ENCODE results near the gene USP34.

USP34 gene

GRCh38 chr2:61182059-61182383 lies 288.9 kb downstream of the USP34 start:
- no peak for TF ChIP-seq ZNF274 (IDR thresholded peaks at IDR 0.05; ENCODE audit: low read depth, low read length)
- no peak for TF ChIP-seq SUZ12 (IDR thresholded peaks at IDR 0.05; ENCODE audit: extremely low read depth, insufficient read depth, insufficient read length)
- no peak for TF ChIP-seq YY1 (IDR thresholded peaks at IDR 0.05; ENCODE audit: insufficient read depth, insufficient read length)
- Histone ChIP-seq H3K4me1 (ENCODE audit: insufficient read depth, insufficient read length) (peaks cover 2% of the 10 kb centered on the region), H3K27me3 (ENCODE audit: insufficient read depth, insufficient read length) (no peaks in the 10 kb centered on the region), H3K36me3 (ENCODE audit: insufficient read depth, insufficient read length, low read length) (peaks cover 74% of the 10 kb centered on the region), H3K9ac (ENCODE audit: insufficient read length, low read depth) (no peak overlapping the region), H3K4me3 (ENCODE audit: insufficient read length, low read depth) (no peak overlapping the region), H3K9me3 (ENCODE audit: insufficient read depth, low read length) (no peaks in the 10 kb centered on the region)
- no peak for DNase-seq (ENCODE audit: low read depth, low spot score)

GRCh38 chr2:61181382-61182058 lies 289.4 kb downstream of the USP34 start:
- H3K4me1 ChIP-seq (ENCODE audit: insufficient read depth, insufficient read length), result peaks cover 2% of the 10 kb centered on the region
- TF ChIP-seq ZNF274 (IDR thresholded peaks at IDR 0.05; ENCODE audit: low read depth, low read length), result no peak
- no peak for TF ChIP-seq YY1 (IDR thresholded peaks at IDR 0.05; ENCODE audit: insufficient read depth, insufficient read length)
- no peak for TF ChIP-seq SUZ12 (IDR thresholded peaks at IDR 0.05; ENCODE audit: extremely low read depth, insufficient read depth, insufficient read length)
- no peaks in the 10 kb centered on the region for H3K9me3 ChIP-seq (ENCODE audit: insufficient read depth, low read length)
- no peak overlapping the region for H3K9ac ChIP-seq (ENCODE audit: insufficient read length, low read depth)
- H3K4me3 ChIP-seq (ENCODE audit: insufficient read length, low read depth), result no peak overlapping the region
- H3K27me3 ChIP-seq (ENCODE audit: insufficient read depth, insufficient read length), result no peaks in the 10 kb centered on the region
- DNase-seq (ENCODE audit: low read depth, low spot score), result no peak
- peaks cover 69% of the 10 kb centered on the region for H3K36me3 ChIP-seq (ENCODE audit: insufficient read depth, insufficient read length, low read length)

- Histone ChIP-seq H3K27me3 (ENCODE audit: insufficient read depth, insufficient read length) (peaks cover 4% of the 10 kb centered on the region), H3K9ac (ENCODE audit: insufficient read length, low read depth) (peak overlapping the region; percentile 28), H3K36me3 (ENCODE audit: insufficient read depth, insufficient read length, low read length) (peaks cover 63% of the 10 kb centered on the region), H3K4me1 (ENCODE audit: insufficient read depth, insufficient read length) (peaks cover 2% of the 10 kb centered on the region), H3K9me3 (ENCODE audit: insufficient read depth, low read length) (no peaks in the 10 kb centered on the region), H3K4me3 (ENCODE audit: insufficient read length, low read depth) (no peak overlapping the region)
- DNase-seq (ENCODE audit: low read depth, low spot score), result no peak
- no peak for TF ChIP-seq YY1 (IDR thresholded peaks at IDR 0.05; ENCODE audit: insufficient read depth, insufficient read length)
- TF ChIP-seq SUZ12 (IDR thresholded peaks at IDR 0.05; ENCODE audit: extremely low read depth, insufficient read depth, insufficient read length), result no peak
- no peak for TF ChIP-seq ZNF274 (IDR thresholded peaks at IDR 0.05; ENCODE audit: low read depth, low read length)
Observed at GRCh38 chr2:61180686-61181085, 290.2 kb downstream of the USP34 start.

- no peak overlapping the region for H3K4me3 ChIP-seq (ENCODE audit: insufficient read length, low read depth)
Observed at GRCh38 chr2:61179701-61180639, 290.9 kb downstream of the USP34 start.

GRCh38 chr2:61178603-61179545 lies 292.0 kb downstream of the USP34 start:
- Histone ChIP-seq H3K36me3 (ENCODE audit: insufficient read depth, insufficient read length, low read length) (peaks cover 45% of the 10 kb centered on the region), H3K9ac (ENCODE audit: insufficient read length, low read depth) (peak overlapping the region; percentile 83), H3K4me3 (ENCODE audit: insufficient read length, low read depth) (no peak overlapping the region), H3K27me3 (ENCODE audit: insufficient read depth, insufficient read length) (peaks cover 8% of the 10 kb centered on the region), H3K9me3 (ENCODE audit: insufficient read depth, low read length) (no peaks in the 10 kb centered on the region), H3K4me1 (ENCODE audit: insufficient read depth, insufficient read length) (peaks cover 2% of the 10 kb centered on the region)
- TF ChIP-seq SUZ12 (IDR thresholded peaks at IDR 0.05; ENCODE audit: extremely low read depth, insufficient read depth, insufficient read length), result no peak
- no peak for TF ChIP-seq YY1 (IDR thresholded peaks at IDR 0.05; ENCODE audit: insufficient read depth, insufficient read length)
- TF ChIP-seq ZNF274 (IDR thresholded peaks at IDR 0.05; ENCODE audit: low read depth, low read length), result no peak
- no peak for DNase-seq (ENCODE audit: low read depth, low spot score)

More at GRCh38 chr2:61179701-61180639, 290.9 kb downstream of the USP34 start:
- Histone ChIP-seq H3K9me3 (ENCODE audit: insufficient read depth, low read length) (no peaks in the 10 kb centered on the region), H3K36me3 (ENCODE audit: insufficient read depth, insufficient read length, low read length) (peaks cover 56% of the 10 kb centered on the region), H3K27me3 (ENCODE audit: insufficient read depth, insufficient read length) (peaks cover 8% of the 10 kb centered on the region), H3K9ac (ENCODE audit: insufficient read length, low read depth) (no peak overlapping the region), H3K4me1 (ENCODE audit: insufficient read depth, insufficient read length) (peaks cover 2% of the 10 kb centered on the region)
- TF ChIP-seq SUZ12 (IDR thresholded peaks at IDR 0.05; ENCODE audit: extremely low read depth, insufficient read depth, insufficient read length), result no peak
- no peak for TF ChIP-seq ZNF274 (IDR thresholded peaks at IDR 0.05; ENCODE audit: low read depth, low read length)
- no peak for TF ChIP-seq YY1 (IDR thresholded peaks at IDR 0.05; ENCODE audit: insufficient read depth, insufficient read length)
- no peak for DNase-seq (ENCODE audit: low read depth, low spot score)

GRCh38 chr2:61177727-61178549 lies 292.9 kb downstream of the USP34 start:
- TF ChIP-seq SUZ12 (IDR thresholded peaks at IDR 0.05; ENCODE audit: extremely low read depth, insufficient read depth, insufficient read length), result no peak
- no peak for DNase-seq (ENCODE audit: low read depth, low spot score)
- H3K9me3 ChIP-seq (ENCODE audit: insufficient read depth, low read length), result no peaks in the 10 kb centered on the region
- peak overlapping the region; percentile 83 for H3K9ac ChIP-seq (ENCODE audit: insufficient read length, low read depth)
- H3K4me1 ChIP-seq (ENCODE audit: insufficient read depth, insufficient read length), result peaks cover 2% of the 10 kb centered on the region
- peak overlapping the region; percentile 67 for H3K4me3 ChIP-seq (ENCODE audit: insufficient read length, low read depth)
- peaks cover 35% of the 10 kb centered on the region for H3K36me3 ChIP-seq (ENCODE audit: insufficient read depth, insufficient read length, low read length)
- peaks cover 8% of the 10 kb centered on the region for H3K27me3 ChIP-seq (ENCODE audit: insufficient read depth, insufficient read length)

All from NT2/D1 (cell line).